Subcutaneous abdominal adipose tissue (tissue), 5 donors: Measurements from ENCODE around the gene POLR2L.

ENCODE experiments used
- H3K27ac ChIP-seq: one replicate; pipeline ENCODE4 v1.7.0; 2013; ENCODE audit warnings: low read depth, mild to moderate bottlenecking, inconsistent platforms, low read length, moderate library complexity
- H3K27me3 ChIP-seq, 5 donors: one replicate each; pipeline ENCODE4 v1.7.0; 2013; ENCODE audit warnings: low read length in 5 of 5, inconsistent platforms in 1 of 5; ENCODE audit not compliant: control insufficient read depth in 5 of 5, insufficient read depth in 4 of 5
- H3K36me3 ChIP-seq, 5 donors: one replicate each; pipeline ENCODE4 v1.7.0; 2013; ENCODE audit warnings: low read length in 5 of 5; ENCODE audit not compliant: control insufficient read depth in 5 of 5, insufficient read depth in 5 of 5
- H3K4me1 ChIP-seq, 5 donors: one replicate each; pipeline ENCODE4 v1.7.0; 2013; ENCODE audit warnings: low read length in 5 of 5, mild to moderate bottlenecking in 3 of 5, moderate library complexity in 1 of 5; ENCODE audit not compliant: control insufficient read depth in 5 of 5, insufficient read depth in 5 of 5
- H3K4me3 ChIP-seq, 5 donors: one replicate each; pipeline ENCODE4 v1.7.0; 2013; ENCODE audit warnings: low read length in 5 of 5, low read depth in 1 of 5
- H3K9ac ChIP-seq, 5 donors: one replicate each; pipeline ENCODE4 v1.7.0; 2013; ENCODE audit warnings: low read length in 5 of 5, mild to moderate bottlenecking in 4 of 5, moderate library complexity in 3 of 5
- H3K9me3 ChIP-seq, 5 donors: one replicate each; pipeline ENCODE4 v1.7.0; 2013; ENCODE audit warnings: low read length in 5 of 5; ENCODE audit not compliant: control insufficient read depth in 5 of 5
- donor health status: healthy.
- donor health status: healthy.
- donor health status: healthy.
- donor health status: healthy.
- donor health status: healthy.

POLR2L gene

DNA sequence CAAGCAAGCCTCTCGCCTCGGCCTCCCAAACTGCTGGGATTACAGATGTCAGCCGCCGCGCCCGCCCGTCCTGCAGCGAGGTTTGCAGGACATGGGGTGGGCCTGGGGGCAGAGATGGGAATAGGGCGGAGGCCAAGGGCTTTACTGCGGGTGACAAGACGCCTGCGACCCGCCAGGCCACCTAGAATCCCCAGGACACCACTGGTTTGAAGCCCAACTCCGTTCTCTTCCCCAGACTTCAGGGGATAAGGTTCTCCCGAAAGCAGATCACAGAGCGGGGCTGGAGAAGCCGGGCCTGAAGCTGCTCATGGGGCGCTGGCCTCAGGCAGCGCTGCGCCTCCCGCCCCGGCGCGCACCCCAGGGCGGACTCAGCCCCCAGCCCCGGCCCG is 354 bp downstream of the POLR2L start:
- peak overlapping the region; percentile 84 to 94 (median 86) for H3K4me3 ChIP-seq
- H3K9me3 ChIP-seq: no peaks in the 10 kb centered on the region
- peak overlapping the region in 4 of 5 donors; percentile 76 to 86 (median 84) for H3K9ac ChIP-seq
- peaks cover 15 to 86% (median 71%) of the 10 kb centered on the region in 5 donors for H3K4me1 ChIP-seq
- peak overlapping the region; percentile 92 for H3K27ac ChIP-seq
- no peaks in the 10 kb centered on the region for H3K27me3 ChIP-seq
- peaks cover 0 to 42% (median 37%) of the 10 kb centered on the region in 5 donors for H3K36me3 ChIP-seq

- H3K27ac ChIP-seq: peak overlapping the region; percentile 72
- H3K9ac ChIP-seq: peak overlapping the region in 4 of 5 donors; percentile 6 to 57 (median 40)
- no peaks in the 10 kb centered on the region for H3K9me3 ChIP-seq
- H3K4me1 ChIP-seq: peaks cover 11 to 78% (median 57%) of the 10 kb centered on the region in 5 donors
- no peaks in the 10 kb centered on the region for H3K27me3 ChIP-seq
- H3K36me3 ChIP-seq: peaks cover 0 to 52% (median 47%) of the 10 kb centered on the region in 5 donors
- peak overlapping the region in 1 of 5 donors; percentile 94 for H3K4me3 ChIP-seq
Measured at GRCh38 chr11:839875-840617, 2.3 kb downstream of the POLR2L start.

GRCh38 chr11:839280-839623 is 3.1 kb downstream of the POLR2L start:
- peaks cover 12 to 79% (median 56%) of the 10 kb centered on the region in 5 donors for H3K4me1 ChIP-seq
- no peaks in the 10 kb centered on the region for H3K27me3 ChIP-seq
- peaks cover 0 to 52% (median 47%) of the 10 kb centered on the region in 5 donors for H3K36me3 ChIP-seq
- no peak overlapping the region for H3K4me3 ChIP-seq
- no peaks in the 10 kb centered on the region for H3K9me3 ChIP-seq
- peak overlapping the region in 1 of 5 donors; percentile 41 for H3K9ac ChIP-seq
- H3K27ac ChIP-seq: no peak overlapping the region

- no peaks in the 10 kb centered on the region for H3K27me3 ChIP-seq
- H3K9ac ChIP-seq: no peak overlapping the region
- H3K9me3 ChIP-seq: no peaks in the 10 kb centered on the region
- peaks cover 12 to 79% (median 57%) of the 10 kb centered on the region in 5 donors for H3K4me1 ChIP-seq
- H3K4me3 ChIP-seq: no peak overlapping the region
- peaks cover 0 to 52% (median 47%) of the 10 kb centered on the region in 5 donors for H3K36me3 ChIP-seq
- no peak overlapping the region for H3K27ac ChIP-seq
Measured at GRCh38 chr11:838441-839279, 3.7 kb downstream of the POLR2L start.

DNA sequence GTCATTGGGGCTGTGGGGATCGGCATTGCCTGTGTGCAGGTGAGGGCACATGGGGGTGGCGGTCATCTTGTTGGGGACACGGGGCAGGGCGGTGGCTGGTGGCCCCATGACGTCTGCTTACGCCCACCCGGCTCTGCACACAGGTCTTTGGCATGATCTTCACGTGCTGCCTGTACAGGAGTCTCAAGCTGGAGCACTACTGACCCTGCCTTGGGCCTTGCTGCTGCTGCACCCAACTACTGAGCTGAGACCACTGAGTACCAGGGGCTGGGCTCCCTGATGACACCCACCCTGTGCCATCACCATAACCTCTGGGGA is 4.4 kb downstream of the POLR2L start:
- Histone ChIP-seq H3K4me1 (peaks cover 12 to 76% (median 55%) of the 10 kb centered on the region in 5 donors), H3K9ac (no peak overlapping the region), H3K36me3 (peaks cover 0 to 52% (median 47%) of the 10 kb centered on the region in 5 donors), H3K4me3 (no peak overlapping the region), H3K27ac (no peak overlapping the region), H3K9me3 (no peaks in the 10 kb centered on the region), H3K27me3 (no peaks in the 10 kb centered on the region)

DNA sequence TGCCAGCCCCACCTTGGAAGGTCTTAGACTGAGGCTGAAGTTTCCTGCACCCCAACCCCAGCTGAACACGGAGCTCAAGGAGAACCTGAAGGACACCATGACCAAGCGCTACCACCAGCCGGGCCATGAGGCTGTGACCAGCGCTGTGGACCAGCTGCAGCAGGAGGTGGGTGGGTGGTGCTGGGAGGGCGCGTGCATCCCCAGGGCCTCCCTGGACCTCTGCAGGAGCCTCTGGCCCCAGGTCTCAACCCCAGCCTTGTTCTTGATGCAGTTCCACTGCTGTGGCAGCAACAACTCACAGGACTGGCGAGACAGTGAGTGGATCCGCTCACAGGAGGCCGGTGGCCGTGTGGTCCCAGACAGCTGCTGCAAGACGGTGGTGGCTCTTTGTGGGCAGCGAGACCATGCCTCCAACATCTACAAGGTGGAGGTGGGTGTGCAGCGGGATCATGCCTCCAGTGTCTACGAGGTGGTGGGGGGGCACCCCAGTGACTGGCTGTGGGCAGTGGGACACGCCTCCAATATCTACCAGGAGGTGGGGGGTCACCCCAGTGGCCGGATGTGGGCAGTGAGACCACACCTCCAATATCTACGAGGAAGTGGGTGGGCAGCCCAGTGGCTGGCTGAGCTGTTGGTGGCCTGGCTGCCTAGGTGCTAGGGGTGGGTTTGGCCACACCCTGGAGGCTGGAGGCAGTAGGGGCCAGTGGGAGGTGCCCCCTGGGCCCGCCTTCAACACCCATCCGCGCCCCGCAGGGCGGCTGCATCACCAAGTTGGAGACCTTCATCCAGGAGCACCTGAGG is 4.9 kb downstream of the POLR2L start:
- peak overlapping the region; percentile 23 for H3K27ac ChIP-seq
- H3K4me1 ChIP-seq: peaks cover 12 to 78% (median 57%) of the 10 kb centered on the region in 5 donors
- H3K27me3 ChIP-seq: no peaks in the 10 kb centered on the region
- no peak overlapping the region for H3K9ac ChIP-seq
- no peak overlapping the region for H3K4me3 ChIP-seq
- no peaks in the 10 kb centered on the region for H3K9me3 ChIP-seq
- peaks cover 0 to 52% (median 47%) of the 10 kb centered on the region in 5 donors for H3K36me3 ChIP-seq

DNA sequence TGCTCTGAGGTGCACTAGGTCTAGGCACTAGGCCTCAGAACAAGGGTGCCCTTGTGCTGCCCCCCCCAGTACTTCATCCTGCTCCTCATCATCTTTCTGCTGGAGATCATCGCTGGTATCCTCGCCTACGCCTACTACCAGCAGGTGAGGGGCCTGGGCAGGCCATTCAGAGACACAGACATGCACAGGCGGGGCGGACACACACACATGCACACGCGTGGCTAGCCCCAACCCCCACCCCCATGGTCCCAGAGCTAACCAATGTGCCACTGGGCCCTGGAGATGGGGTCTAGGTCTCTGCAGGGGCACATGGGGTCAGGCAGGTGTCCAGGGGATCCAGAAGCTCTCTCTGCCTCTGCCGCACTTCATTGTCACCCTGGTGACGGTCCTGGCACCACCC is 5.6 kb downstream of the POLR2L start:
- Histone ChIP-seq H3K27me3 (no peaks in the 10 kb centered on the region), H3K9ac (no peak overlapping the region), H3K36me3 (peaks cover 0 to 52% (median 47%) of the 10 kb centered on the region in 5 donors), H3K9me3 (no peaks in the 10 kb centered on the region), H3K4me1 (peaks cover 12 to 82% (median 61%) of the 10 kb centered on the region in 5 donors), H3K4me3 (no peak overlapping the region), H3K27ac (peak overlapping the region; percentile 23)

DNA sequence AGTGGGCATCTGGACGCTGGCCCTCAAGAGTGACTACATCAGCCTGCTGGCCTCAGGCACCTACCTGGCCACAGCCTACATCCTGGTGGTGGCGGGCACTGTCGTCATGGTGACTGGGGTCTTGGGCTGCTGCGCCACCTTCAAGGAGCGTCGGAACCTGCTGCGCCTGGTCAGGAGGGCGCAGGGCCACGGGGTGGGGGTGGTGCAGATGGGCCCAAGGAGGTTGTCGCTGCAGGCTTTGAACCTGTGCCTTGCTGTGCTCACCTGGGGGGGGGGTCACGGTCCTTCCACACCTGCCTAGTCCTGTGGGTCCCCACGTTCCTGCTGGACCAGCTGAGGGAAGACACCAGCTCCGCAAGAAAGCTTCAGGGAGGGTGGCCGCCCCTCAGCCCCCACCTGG is 6.1 kb downstream of the POLR2L start:
- H3K4me1 ChIP-seq: peaks cover 12 to 82% (median 60%) of the 10 kb centered on the region in 5 donors

GRCh38 chr11:834371-835316 is 7.7 kb downstream of the POLR2L start:
- Histone ChIP-seq H3K27ac (peak overlapping the region; percentile 94), H3K27me3 (no peaks in the 10 kb centered on the region), H3K4me1 (peaks cover 3 to 82% (median 62%) of the 10 kb centered on the region in 5 donors), H3K36me3 (peaks cover 0 to 36% (median 36%) of the 10 kb centered on the region in 5 donors), H3K9me3 (no peaks in the 10 kb centered on the region), H3K9ac (peak overlapping the region in 4 of 5 donors; percentile 61 to 95 (median 68)), H3K4me3 (peak overlapping the region; percentile 47 to 81 (median 70))

More for the DNA sequence above, 6.1 kb downstream of the POLR2L start:
- H3K9ac ChIP-seq: no peak overlapping the region
- H3K27ac ChIP-seq: peak overlapping the region; percentile 23
- H3K36me3 ChIP-seq: peaks cover 0 to 52% (median 47%) of the 10 kb centered on the region in 5 donors
- H3K27me3 ChIP-seq: no peaks in the 10 kb centered on the region
- no peak overlapping the region for H3K4me3 ChIP-seq
- no peaks in the 10 kb centered on the region for H3K9me3 ChIP-seq
